CD14-positive monocyte (primary cell): ENCODE data around the gene TPM1. TPM values are rescaled to one million over a fixed set of nuclear protein-coding genes. Genes with fewer than 3 reads are reported as not detected.
"Not testable (repeated sequence)": the region's sequence is repeated elsewhere in the genome, so short reads cannot be mapped to it uniquely, and the experiment has no call there.

Source experiments
- DNase-seq, 3 donors: peaks; one replicate each; pipeline ENCODE4 v3.0.0-alpha.2; 2011 to 2022
- H2AFZ ChIP-seq: 2 replicates; pipeline ENCODE4 v1.6.0; 2012; ENCODE audit warnings: mild to moderate bottlenecking, low read depth, low read length, inconsistent platforms; ENCODE audit not compliant: insufficient read depth, poor library complexity, severe bottlenecking
- H3K27ac ChIP-seq, 2 donors: 1 replicate in 1 of 2; 2 replicates in 1 of 2; pipeline ENCODE4 v1.5.1; 2012 to 2013; ENCODE audit warnings: low read length in 2 of 2, control low read depth in 1 of 2, inconsistent platforms in 1 of 2, low read depth in 1 of 2, mild to moderate bottlenecking in 1 of 2
- H3K27me3 ChIP-seq, 2 donors: one replicate each; pipeline versions ENCODE4 v1.6.0 to v1.6.1; 2011 to 2013; ENCODE audit warnings: low read length in 2 of 2; ENCODE audit not compliant: control insufficient read depth in 2 of 2, insufficient read depth in 2 of 2
- H3K36me3 ChIP-seq, 2 donors: replicated peaks in 1 of 2; 1 replicate in 1 of 2; 2 replicates in 1 of 2; pipeline versions ENCODE4 v1.5.1 to v1.6.1; 2012 to 2013; ENCODE audit warnings: low read length in 2 of 2, control low read depth in 1 of 2, inconsistent platforms in 1 of 2, mild to moderate bottlenecking in 1 of 2; ENCODE audit not compliant: insufficient read depth in 2 of 2, control insufficient read depth in 1 of 2
- H3K4me1 ChIP-seq, 2 donors: 1 replicate in 1 of 2; 2 replicates in 1 of 2; pipeline versions ENCODE4 v1.5.1 to v1.6.1; 2012 to 2013; ENCODE audit warnings: low read length in 2 of 2, control low read depth in 1 of 2, inconsistent platforms in 1 of 2, mild to moderate bottlenecking in 1 of 2, moderate library complexity in 1 of 2; ENCODE audit not compliant: insufficient read depth in 2 of 2, control insufficient read depth in 1 of 2
- H3K4me2 ChIP-seq: replicated peaks from 2 replicates; pipeline ENCODE3; 2012; ENCODE audit warnings: low read length, moderate library complexity, mild to moderate bottlenecking; ENCODE audit not compliant: poor library complexity, severe bottlenecking; ENCODE audit errors: extremely low read depth
- H3K4me3 ChIP-seq, 3 experiments: fragments of 200-600 bp in 1 of 3; sonication (generic) in 1 of 3; replicated peaks in 1 of 3; 1 replicate in 2 of 3; 2 replicates in 1 of 3; pipeline ENCODE4 v1.5.1; 2011 to 2013; ENCODE audit warnings: low read length in 3 of 3, mild to moderate bottlenecking in 3 of 3, control low read depth in 2 of 3, low read depth in 2 of 3, inconsistent platforms in 1 of 3, moderate library complexity in 1 of 3
- H3K79me2 ChIP-seq: 2 replicates; pipeline ENCODE4 v1.6.0; 2012; ENCODE audit warnings: mild to moderate bottlenecking, control low read depth, inconsistent platforms, low read length, moderate library complexity; ENCODE audit not compliant: insufficient read depth
- H3K9ac ChIP-seq: 2 replicates; pipeline ENCODE4 v1.6.0; 2017; ENCODE audit warnings: low read length, mild to moderate bottlenecking; ENCODE audit not compliant: insufficient read depth, poor library complexity, severe bottlenecking
- H3K9me3 ChIP-seq, 2 donors: replicated peaks in 1 of 2; 1 replicate in 1 of 2; 2 replicates in 1 of 2; pipeline versions ENCODE4 v1.5.1 to v1.6.1; 2012 to 2013; ENCODE audit warnings: low read length in 2 of 2, control low read depth in 1 of 2; ENCODE audit not compliant: control insufficient read depth in 1 of 2, insufficient read depth in 1 of 2
- H4K20me1 ChIP-seq: 2 replicates; pipeline ENCODE4 v1.6.0; 2012; ENCODE audit warnings: mild to moderate bottlenecking, low read length, control low read depth, moderate library complexity; ENCODE audit not compliant: insufficient read depth
- H3K27ac Mint-ChIP-seq, 7 donors: one replicate each; pipeline ENCODE4 v1.8.0; 2020; ENCODE audit warnings: mild to moderate bottlenecking in 7 of 7, mixed read lengths in 7 of 7, moderate library complexity in 6 of 7, inconsistent platforms in 2 of 7
- H3K27me3 Mint-ChIP-seq, 3 donors: one replicate each; pipeline ENCODE4 v1.8.0; 2021 to 2022; ENCODE audit warnings: low read depth in 3 of 3, mild to moderate bottlenecking in 3 of 3, mixed read lengths in 3 of 3, moderate library complexity in 3 of 3, inconsistent platforms in 1 of 3
- H3K36me3 Mint-ChIP-seq, 2 donors: one replicate each; pipeline ENCODE4 v1.8.0; 2020; ENCODE audit warnings: mixed read lengths in 2 of 2, inconsistent platforms in 1 of 2, mild to moderate bottlenecking in 1 of 2
- H3K4me1 Mint-ChIP-seq: one replicate; pipeline ENCODE4 v1.8.0; 2020; ENCODE audit warnings: mild to moderate bottlenecking, mixed read lengths
- H3K4me3 Mint-ChIP-seq, 2 donors: one replicate each; pipeline ENCODE4 v1.8.0; 2020; ENCODE audit warnings: mild to moderate bottlenecking in 2 of 2, mixed read lengths in 2 of 2, moderate library complexity in 1 of 2
- H3K9me3 Mint-ChIP-seq, 7 donors: one replicate each; pipeline ENCODE4 v1.8.0; 2020 to 2022; ENCODE audit warnings: mixed read lengths in 7 of 7, mild to moderate bottlenecking in 6 of 7, moderate library complexity in 6 of 7, inconsistent platforms in 2 of 7
- WGBS: methylation state at CpG from one replicate; pipeline ENCODE4 v1.1.5; 2013; ENCODE audit warnings: missing lambda C conversion rate; ENCODE audit not compliant: insufficient coverage; 5-methylcytosine and 5-hydroxymethylcytosine counted together
- intact Hi-C, 2 donors: fragments of 100-400 bp; cut with micrococcal nuclease; formaldehyde crosslinking; loops; one replicate each; pipeline versions ENCODE4 v1.15.0 to v1.15.1; 2023
- polyA plus RNA-seq, 3 donors: library from polyadenylated mRNA; depleted of rRNA in 1 of 3; unstranded in 2 of 3; stranded (reverse) in 1 of 3; fragments of 300-500 nt in 2 of 3; fragments of >200 nt in 1 of 3; fragmentation: Illumina TruSeq in 2 of 3; gene quantifications; 1 replicate in 2 of 3; 2 replicates in 1 of 3; pipeline ENCODE4 v1.2.3, GENCODE V29; 2012 to 2021
- TF ChIP-seq, protein P1 (sequence below): fragments of 200-600 bp; IDR thresholded peaks from one replicate; pipeline ENCODE4 v1.8.0; 2022; ENCODE audit warnings: antibody characterized with exemption, mild to moderate bottlenecking

TPM1 gene
- polyA plus RNA-seq, 3 donors: 11.7 to 15.9 (median 11.9) TPM

DNA sequence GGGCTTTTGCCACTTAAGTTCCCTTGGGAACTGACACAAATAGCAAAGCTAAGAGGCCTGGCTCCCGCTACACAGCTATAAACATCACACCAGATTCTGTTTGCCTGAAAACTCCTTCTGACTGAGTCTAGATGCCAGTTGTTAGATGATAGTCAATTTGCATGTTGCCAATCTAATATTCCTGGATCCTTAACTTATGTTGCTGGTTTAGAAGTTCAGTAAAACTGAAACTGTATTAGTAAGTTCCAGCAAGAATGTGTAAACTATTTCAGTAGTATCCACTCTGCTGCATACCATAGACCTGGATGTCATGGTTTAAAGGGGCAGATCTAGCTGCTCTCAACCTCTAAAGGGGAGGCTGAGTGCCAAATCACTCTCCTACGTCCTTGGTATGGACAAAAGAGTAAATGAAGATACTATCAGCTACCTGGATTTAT is 52.0 kb downstream of the TPM1 start:
- Histone ChIP-seq H3K36me3 (no peaks in the 10 kb centered on the region), H3K79me2 (no peaks in the 10 kb centered on the region), H3K27me3 (no peaks in the 10 kb centered on the region), H3K4me1 (peaks cover 10 to 15% of the 10 kb centered on the region in 2 donors), H3K4me2 (no peak overlapping the region), H3K9ac (no peak overlapping the region), H3K9me3 (no peaks in the 10 kb centered on the region), H2AFZ (no peak overlapping the region), H4K20me1 (no peaks in the 10 kb centered on the region), H3K4me3 (no peak overlapping the region), H3K27ac (no peak overlapping the region)
- H3K27ac Mint-ChIP-seq: no peak overlapping the region
- intact Hi-C loops: loop anchor here (5.0 to 10.0 kb wide), 3 partner anchors 47 to 310 kb away; no protein-coding TSS in a partner anchor
- TF ChIP-seq, protein P1, sequence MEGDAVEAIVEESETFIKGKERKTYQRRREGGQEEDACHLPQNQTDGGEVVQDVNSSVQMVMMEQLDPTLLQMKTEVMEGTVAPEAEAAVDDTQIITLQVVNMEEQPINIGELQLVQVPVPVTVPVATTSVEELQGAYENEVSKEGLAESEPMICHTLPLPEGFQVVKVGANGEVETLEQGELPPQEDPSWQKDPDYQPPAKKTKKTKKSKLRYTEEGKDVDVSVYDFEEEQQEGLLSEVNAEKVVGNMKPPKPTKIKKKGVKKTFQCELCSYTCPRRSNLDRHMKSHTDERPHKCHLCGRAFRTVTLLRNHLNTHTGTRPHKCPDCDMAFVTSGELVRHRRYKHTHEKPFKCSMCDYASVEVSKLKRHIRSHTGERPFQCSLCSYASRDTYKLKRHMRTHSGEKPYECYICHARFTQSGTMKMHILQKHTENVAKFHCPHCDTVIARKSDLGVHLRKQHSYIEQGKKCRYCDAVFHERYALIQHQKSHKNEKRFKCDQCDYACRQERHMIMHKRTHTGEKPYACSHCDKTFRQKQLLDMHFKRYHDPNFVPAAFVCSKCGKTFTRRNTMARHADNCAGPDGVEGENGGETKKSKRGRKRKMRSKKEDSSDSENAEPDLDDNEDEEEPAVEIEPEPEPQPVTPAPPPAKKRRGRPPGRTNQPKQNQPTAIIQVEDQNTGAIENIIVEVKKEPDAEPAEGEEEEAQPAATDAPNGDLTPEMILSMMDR: no peak
- H3K9me3 Mint-ChIP-seq: peaks cover 0 to 4% (median 0%) of the 10 kb centered on the region in 7 donors
- no peaks in the 10 kb centered on the region for H3K36me3 Mint-ChIP-seq
- no peak for DNase-seq
- peaks cover 0 to 5% (median 1%) of the 10 kb centered on the region in 3 donors for H3K27me3 Mint-ChIP-seq
- H3K4me3 Mint-ChIP-seq: no peak overlapping the region
- peaks cover 19% of the 10 kb centered on the region for H3K4me1 Mint-ChIP-seq
- 100% methylated on average over 1 of the region's 2 CpGs for WGBS

DNA sequence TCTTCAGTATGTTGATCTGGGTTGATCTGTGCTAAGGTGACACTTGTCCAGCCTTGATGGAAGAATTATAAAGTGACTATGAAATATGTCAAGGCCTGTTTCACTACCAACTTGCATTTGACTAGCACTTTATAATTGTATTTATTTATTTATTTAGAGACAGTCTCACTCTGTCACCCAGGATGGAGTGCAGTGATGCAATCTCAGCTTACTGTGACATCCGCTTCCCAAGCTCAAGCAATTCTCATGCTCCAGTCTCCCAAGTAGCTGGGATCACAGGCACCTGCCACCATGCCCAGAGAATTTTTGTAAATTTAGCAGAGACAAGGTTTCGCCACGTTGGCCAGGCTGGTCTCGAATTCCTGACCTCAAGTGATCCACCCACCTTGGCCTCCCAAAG is 53.6 kb downstream of the TPM1 start:
- Mint-ChIP-seq H3K36me3 (no peaks in the 10 kb centered on the region), H3K27ac (no peak overlapping the region), H3K9me3 (peaks cover 0 to 4% (median 0%) of the 10 kb centered on the region in 7 donors), H3K27me3 (peaks cover 0 to 6% (median 0%) of the 10 kb centered on the region in 3 donors), H3K4me1 (peaks cover 19% of the 10 kb centered on the region), H3K4me3 (no peak overlapping the region)
- H3K4me1 ChIP-seq: peaks cover 10 to 15% of the 10 kb centered on the region in 2 donors
- H3K9me3 ChIP-seq: no peaks in the 10 kb centered on the region
- no peaks in the 10 kb centered on the region for H3K79me2 ChIP-seq
- H3K9ac ChIP-seq: no peak overlapping the region
- TF ChIP-seq, protein P1: no peak
- H3K27ac ChIP-seq: no peak overlapping the region
- no peak for DNase-seq
- 77% methylated on average over 4 of the region's 4 CpGs for WGBS
- H4K20me1 ChIP-seq: no peaks in the 10 kb centered on the region
- no peaks in the 10 kb centered on the region for H3K36me3 ChIP-seq
- no peak overlapping the region for H2AFZ ChIP-seq
- H3K27me3 ChIP-seq: no peaks in the 10 kb centered on the region
- intact Hi-C loops: loop anchor here in 1 of 2 donors (10.0 kb wide), 1 partner anchor 311 kb away; no protein-coding TSS in a partner anchor
- no peak overlapping the region for H3K4me2 ChIP-seq
- no peak overlapping the region for H3K4me3 ChIP-seq

DNA sequence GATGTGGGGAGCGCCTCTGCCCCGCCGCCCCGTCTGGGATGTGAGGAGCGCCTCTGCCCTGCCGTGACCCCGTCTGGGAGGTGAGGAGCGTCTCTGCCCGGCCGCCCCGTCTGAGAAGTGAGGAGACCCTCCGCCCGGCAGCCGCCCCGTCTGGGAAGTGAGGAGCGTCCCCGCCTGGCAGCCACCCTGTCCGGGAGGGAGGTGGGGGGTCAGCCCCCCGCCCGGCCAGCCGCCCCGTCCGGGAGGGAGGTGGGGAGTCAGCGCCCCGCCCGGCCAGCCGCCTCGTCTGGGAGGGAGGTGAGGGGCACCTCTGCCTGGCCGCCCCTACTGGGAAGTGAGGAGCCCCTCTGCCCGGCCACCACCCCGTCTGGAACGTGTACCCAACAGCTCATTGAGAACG is 56.4 kb downstream of the TPM1 start:
- not testable (repeated sequence) for H3K9me3 Mint-ChIP-seq, H4K20me1 ChIP-seq, H2AFZ ChIP-seq, H3K27me3 ChIP-seq, H3K27ac Mint-ChIP-seq, H3K27me3 Mint-ChIP-seq, H3K79me2 ChIP-seq, H3K27ac ChIP-seq, H3K4me3 ChIP-seq, H3K36me3 ChIP-seq, H3K9me3 ChIP-seq, H3K4me2 ChIP-seq, H3K9ac ChIP-seq, H3K4me3 Mint-ChIP-seq, DNase-seq, H3K36me3 Mint-ChIP-seq
- no CpG with 5 or more reads among the region's 33 CpGs for WGBS
- H3K4me1 Mint-ChIP-seq: peaks cover 26% of the 10 kb centered on the region
- peaks cover 18 to 23% of the 10 kb centered on the region in 2 donors for H3K4me1 ChIP-seq
- intact Hi-C loops: loop anchor here in 1 of 2 donors (10.0 kb wide), 1 partner anchor 314 kb away; no protein-coding TSS in a partner anchor
